Measurements from ENCODE around the gene FRMD6. TPM values are rescaled to one million over a fixed set of nuclear protein-coding genes. Genes with fewer than 3 reads are reported as not detected.

FRMD6 gene
- total RNA-seq, 1 donor from 2014 or later = 17.8 TPM

DNA sequence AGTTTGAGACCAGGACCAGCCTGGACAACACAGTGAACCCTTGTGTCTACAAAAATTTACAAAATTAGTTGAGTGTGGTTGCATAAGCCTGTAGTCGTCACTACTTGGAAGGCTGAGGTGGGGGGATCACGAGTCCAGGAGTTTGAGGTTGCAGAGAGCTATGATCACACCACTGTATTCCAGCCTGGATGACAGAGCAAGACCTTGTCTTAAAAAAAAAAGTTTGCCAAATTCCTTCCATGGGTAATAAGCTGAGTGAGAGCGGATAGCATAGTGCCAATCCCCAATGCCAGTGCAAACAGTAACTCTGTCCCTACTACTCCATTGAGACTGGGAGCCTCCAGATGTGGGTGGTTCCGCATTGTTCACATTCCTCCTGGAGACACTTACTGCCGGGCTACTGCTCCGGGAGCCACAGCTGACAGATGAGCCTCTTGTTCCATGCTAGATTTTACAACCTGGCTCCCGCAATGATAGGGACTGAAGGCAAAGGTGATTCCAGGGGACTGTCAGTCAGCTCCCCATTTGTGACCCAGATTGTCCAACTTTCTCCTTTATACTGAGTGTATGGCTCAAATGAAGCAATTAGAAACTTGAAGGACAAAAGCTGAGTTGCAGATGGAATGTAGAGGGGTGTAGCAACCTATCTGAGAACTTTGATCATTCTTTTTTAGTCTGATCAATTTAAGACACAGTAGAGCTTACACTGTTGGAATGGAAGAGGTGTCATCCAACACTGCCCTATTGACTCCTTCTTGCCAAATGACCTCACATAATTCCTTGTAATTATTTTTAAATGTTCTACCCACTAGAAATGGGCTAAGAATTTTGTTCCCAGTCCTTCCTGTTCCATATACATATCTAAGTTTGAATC is 13.4 kb upstream of the FRMD6 start:
- no peak for DNase-seq (ENCODE audit: low spot score)
- intact Hi-C loops (cut with micrococcal nuclease) = no loop called here
- H3K4me3 Mint-ChIP-seq (ENCODE audit: low read depth) = no peak overlapping the region
- H3K4me1 Mint-ChIP-seq (ENCODE audit: low read depth) = no peaks in the 10 kb centered on the region
- no peaks in the 10 kb centered on the region for H3K36me3 Mint-ChIP-seq (ENCODE audit: low read depth)
- peaks cover 19% of the 10 kb centered on the region for H3K27me3 Mint-ChIP-seq (ENCODE audit: low read depth)
- no peak overlapping the region for H3K27ac Mint-ChIP-seq
- no peaks in the 10 kb centered on the region for H3K9me3 Mint-ChIP-seq

DNA sequence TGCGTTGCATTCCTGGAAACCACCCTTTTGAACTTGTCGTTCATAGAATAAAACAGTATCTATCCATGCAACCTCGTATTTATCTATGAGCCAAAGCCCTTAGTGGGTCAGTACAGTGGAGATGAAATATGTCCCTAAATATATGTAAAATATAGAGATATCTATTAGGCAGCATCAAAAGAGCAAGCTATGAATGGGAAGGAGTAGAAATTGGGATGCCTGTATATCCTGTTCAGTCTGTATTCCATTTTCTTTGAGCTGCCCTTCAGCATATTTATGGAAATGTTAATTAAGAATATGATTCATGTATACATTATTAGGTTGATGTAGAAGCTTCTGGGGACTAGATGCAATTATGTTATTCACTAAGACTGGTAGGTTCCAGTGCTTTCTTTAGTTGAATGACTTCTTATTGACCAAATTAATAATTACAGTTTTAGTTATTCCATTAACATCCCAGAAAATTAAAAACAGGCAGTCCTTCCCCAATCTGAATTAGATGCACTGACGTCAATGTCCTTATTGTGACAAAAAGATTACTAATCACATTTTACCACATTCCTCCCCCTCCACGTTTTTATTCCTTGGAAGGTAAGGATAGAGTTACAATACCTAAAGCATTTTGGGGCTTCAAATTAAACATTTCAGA is 11.9 kb upstream of the FRMD6 start:
- H3K4me1 Mint-ChIP-seq (ENCODE audit: low read depth) = no peaks in the 10 kb centered on the region
- H3K27me3 Mint-ChIP-seq (ENCODE audit: low read depth) = peaks cover 18% of the 10 kb centered on the region
- H3K4me3 Mint-ChIP-seq (ENCODE audit: low read depth) = no peak overlapping the region
- no peaks in the 10 kb centered on the region for H3K9me3 Mint-ChIP-seq
- no peak for DNase-seq (ENCODE audit: low spot score)
- no peaks in the 10 kb centered on the region for H3K36me3 Mint-ChIP-seq (ENCODE audit: low read depth)
- intact Hi-C loops (cut with micrococcal nuclease) = no loop called here
- H3K27ac Mint-ChIP-seq = no peak overlapping the region

DNA sequence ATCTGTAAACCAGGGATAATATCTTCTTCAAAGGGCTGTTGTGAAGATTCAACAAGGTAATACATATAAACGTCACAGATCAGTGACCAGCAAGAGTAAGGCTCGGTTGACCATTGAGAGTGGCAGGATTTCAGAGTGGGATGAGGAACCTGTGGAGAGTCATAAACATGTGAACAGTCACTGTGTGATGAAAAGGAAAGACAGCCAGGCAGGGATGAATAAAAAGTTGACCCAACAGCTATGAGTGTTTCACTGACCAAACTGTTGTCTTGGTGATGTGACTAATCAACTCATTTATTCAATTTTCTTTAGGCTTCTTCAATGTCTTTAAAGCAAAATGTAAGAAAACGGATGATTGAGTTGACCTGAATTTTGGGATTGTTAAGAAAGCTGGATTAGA is 8.6 kb upstream of the FRMD6 start:
- Mint-ChIP-seq H3K9me3 (no peaks in the 10 kb centered on the region), H3K4me3 (ENCODE audit: low read depth) (no peak overlapping the region), H3K27ac (no peak overlapping the region), H3K36me3 (ENCODE audit: low read depth) (no peaks in the 10 kb centered on the region), H3K4me1 (ENCODE audit: low read depth) (no peaks in the 10 kb centered on the region), H3K27me3 (ENCODE audit: low read depth) (peaks cover 13% of the 10 kb centered on the region)
- intact Hi-C loops (cut with micrococcal nuclease) = no loop called here
- DNase-seq (ENCODE audit: low spot score) = no peak

DNA sequence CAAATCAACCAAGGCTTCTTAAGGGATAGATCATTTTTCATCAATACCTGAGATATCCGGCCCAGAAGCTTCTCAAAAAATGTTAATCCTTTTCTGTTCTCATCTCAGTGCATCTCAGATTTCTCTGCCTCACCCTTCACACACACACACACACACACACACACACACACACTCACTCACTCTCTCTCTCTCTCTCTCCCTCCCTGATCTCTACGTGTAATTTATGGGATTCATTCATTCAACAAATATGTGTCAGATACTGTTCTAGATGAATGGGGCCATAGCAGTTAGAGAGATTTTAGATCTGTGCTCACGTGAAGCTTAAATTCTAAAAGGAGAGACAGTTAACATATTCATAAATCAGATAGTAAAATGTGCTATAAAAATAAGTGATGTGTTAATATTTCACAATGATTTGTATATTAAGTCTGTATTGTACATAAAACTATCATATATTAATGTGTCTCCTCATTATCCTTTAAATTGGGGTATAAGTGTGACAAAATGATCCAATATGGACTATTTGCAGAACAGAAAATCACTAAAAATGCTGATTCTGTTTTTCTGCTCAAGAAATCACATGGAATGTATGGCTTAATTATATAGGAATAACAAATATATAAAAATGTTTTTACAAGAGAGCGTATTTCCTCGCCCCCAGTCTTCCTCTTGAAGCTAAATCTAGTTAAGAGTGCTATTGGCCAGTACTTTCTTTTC is 7.3 kb upstream of the FRMD6 start:
- H3K27ac Mint-ChIP-seq = no peak overlapping the region
- DNase-seq (ENCODE audit: low spot score) = no peak
- H3K4me3 Mint-ChIP-seq (ENCODE audit: low read depth) = no peak overlapping the region
- intact Hi-C loops (cut with micrococcal nuclease) = no loop called here
- peaks cover 9% of the 10 kb centered on the region for H3K27me3 Mint-ChIP-seq (ENCODE audit: low read depth)
- H3K4me1 Mint-ChIP-seq (ENCODE audit: low read depth) = no peaks in the 10 kb centered on the region
- H3K36me3 Mint-ChIP-seq (ENCODE audit: low read depth) = no peaks in the 10 kb centered on the region
- H3K9me3 Mint-ChIP-seq = no peaks in the 10 kb centered on the region

DNA sequence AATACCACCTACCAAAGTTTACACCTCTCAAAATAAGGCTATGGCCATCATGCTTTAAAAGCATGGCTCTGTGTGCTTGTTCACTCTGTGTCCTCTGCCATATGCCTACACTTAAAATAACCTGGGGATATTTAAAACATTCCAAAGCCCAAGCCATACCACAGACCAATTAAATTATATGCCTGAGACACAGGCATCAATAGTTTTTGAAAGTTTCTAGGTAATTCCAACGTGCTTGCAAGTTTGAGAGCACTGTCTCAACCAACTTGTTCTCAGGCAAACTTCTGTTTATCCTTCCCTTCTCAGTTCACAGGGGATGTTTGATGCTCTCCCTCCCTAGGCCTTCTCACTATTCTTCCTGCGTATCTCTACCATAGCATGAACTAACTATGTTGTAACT is 3.4 kb upstream of the FRMD6 start:
- intact Hi-C loops (cut with micrococcal nuclease) = no loop called here

DNA sequence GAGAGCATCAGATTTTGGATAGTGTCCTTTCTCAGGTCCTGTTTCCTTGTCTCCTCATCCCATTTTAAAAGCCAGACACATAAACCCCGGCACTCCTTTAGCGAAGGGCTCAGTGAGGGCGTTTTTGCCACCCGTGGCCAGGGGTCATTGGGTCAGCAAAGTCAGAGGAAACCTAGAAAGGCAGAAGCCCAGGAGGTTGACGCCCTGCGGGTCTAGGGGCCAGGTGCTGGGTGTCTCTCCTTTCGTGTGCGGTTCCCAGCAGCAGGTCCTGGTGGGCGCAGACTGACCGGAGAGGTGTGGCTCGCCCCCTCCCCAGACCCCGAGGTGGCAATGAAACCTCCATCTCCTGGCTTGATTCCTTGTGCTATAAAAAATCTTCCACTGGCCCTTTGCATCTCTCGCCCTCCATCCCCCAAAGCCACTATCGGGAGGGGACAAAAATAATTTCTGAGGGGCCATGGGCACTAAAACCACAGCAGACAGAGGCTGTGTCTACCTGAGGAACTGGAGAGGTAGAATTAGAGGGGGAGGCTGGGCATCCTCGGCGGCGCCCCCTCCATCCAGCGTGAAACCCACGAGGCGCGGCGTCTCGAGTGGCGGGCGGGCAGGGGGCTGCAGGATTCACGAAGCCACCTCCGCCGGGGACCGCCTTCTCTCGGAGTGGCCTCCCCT is 858 bp upstream of the FRMD6 start:
- intact Hi-C loops (cut with micrococcal nuclease) = loop anchor here (1.0 to 10.0 kb wide), 6 partner anchors 91 to 556 kb away; partner anchors contain the start of genes TMX1 and TRIM9
- Mint-ChIP-seq H3K9me3 (no peaks in the 10 kb centered on the region), H3K27ac (peak overlapping the region; percentile 67)

More for the DNA sequence above, 3.4 kb upstream of the FRMD6 start:
- Mint-ChIP-seq H3K36me3 (ENCODE audit: low read depth) (peaks cover under 1% of the 10 kb centered on the region), H3K27me3 (ENCODE audit: low read depth) (peaks cover 5% of the 10 kb centered on the region), H3K9me3 (no peaks in the 10 kb centered on the region), H3K4me1 (ENCODE audit: low read depth) (peaks cover 10% of the 10 kb centered on the region), H3K27ac (no peak overlapping the region), H3K4me3 (ENCODE audit: low read depth) (no peak overlapping the region)
- no peak for DNase-seq (ENCODE audit: low spot score)

DNA sequence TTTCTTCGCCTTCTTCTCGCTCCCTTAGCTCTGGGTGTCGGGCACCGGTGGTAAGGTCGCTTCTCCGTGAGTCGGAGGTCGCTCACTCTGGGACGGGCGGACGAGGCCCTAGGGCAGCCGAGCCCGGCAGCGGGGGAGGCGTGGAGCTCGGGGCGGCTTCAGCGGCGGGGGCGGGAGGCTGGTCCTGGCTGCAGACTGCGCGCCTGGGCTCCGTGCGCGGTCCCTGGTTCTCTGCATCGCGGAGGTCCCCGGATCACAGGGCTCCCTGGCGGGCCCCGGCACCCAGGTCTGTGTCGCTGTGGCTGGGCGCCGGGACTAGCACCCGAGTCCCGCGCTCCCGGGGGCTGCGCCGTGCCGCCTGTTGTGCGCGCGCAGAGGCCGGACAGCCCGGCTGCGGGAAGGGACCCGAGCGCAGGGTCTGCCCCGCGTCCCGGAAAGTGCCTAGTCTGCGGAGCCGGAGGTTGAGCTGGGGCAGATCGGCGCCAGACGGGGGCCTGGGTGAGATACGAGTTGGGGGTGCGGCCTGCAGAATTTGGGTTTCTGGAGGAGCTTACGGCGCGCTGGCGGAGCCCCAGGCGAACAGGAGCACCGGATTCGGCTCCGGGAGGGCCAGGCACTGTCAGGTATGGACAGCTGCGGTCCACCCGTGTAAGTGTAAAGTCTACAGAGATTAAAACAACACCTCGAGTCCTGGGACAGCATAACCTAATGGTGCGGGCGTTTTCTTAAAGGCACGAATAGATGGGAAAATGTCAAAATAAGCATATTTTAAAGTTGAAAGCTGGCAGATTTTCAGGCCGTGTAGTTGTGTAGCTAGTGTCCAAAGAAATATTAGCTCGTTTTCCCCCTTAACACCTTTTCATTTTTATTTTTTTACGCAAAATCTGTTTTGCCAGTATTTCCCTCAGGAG is 713 bp downstream of the FRMD6 start:
- no peak for DNase-seq (ENCODE audit: low spot score)
- H3K27ac Mint-ChIP-seq = peak overlapping the region; percentile 82

More for the DNA sequence above, 858 bp upstream of the FRMD6 start:
- peaks cover 23% of the 10 kb centered on the region for H3K4me1 Mint-ChIP-seq (ENCODE audit: low read depth)
- H3K27me3 Mint-ChIP-seq (ENCODE audit: low read depth) = peaks cover 9% of the 10 kb centered on the region
- peak overlapping the region; percentile 83 for H3K4me3 Mint-ChIP-seq (ENCODE audit: low read depth)
- no peak for DNase-seq (ENCODE audit: low spot score)
- peaks cover 3% of the 10 kb centered on the region for H3K36me3 Mint-ChIP-seq (ENCODE audit: low read depth)

DNA sequence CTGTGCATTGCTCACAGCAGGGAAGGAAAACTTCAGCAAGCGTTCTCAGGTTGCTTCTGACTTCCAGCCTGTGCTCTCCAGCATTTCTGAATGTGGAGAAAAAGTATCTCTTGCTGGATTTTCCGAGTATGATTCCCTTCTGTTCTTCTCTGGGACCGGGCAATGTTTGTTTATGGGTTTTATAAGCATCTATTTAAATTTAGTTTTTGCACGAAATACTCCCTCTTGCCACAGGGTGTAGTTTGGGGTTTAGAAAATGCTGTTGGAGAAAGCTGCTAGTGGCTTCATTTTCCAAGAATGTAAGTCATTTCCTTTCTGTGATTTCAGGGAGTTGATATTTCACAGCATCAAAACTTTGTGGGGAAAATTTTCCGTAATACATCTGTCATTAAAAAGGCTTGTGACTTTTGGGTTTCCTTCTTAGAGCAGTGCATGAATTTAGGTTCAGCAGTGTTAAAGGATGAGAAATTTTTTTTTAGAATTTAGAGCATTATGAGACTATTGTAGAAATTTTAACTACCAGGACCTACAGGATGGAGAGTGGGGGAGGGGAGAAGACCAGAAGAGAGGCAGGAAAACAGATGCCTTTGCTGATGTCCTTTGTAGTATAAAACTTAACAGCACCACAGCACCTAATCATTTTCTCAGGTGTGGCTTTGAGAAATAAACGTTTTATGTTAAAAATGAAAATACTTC is 1.5 kb downstream of the FRMD6 start:
- no peaks in the 10 kb centered on the region for H3K9me3 Mint-ChIP-seq
- peaks cover 11% of the 10 kb centered on the region for H3K27me3 Mint-ChIP-seq (ENCODE audit: low read depth)
- intact Hi-C loops (cut with micrococcal nuclease) = loop anchor here (2.0 to 10.0 kb wide), 8 partner anchors 24 to 900 kb away; partner anchors contain the start of genes GPR137C, TRIM9 and TXNDC16
- H3K27ac Mint-ChIP-seq = peak overlapping the region; percentile 82
- peak overlapping the region; percentile 84 for H3K4me3 Mint-ChIP-seq (ENCODE audit: low read depth)
- H3K4me1 Mint-ChIP-seq (ENCODE audit: low read depth) = peaks cover 30% of the 10 kb centered on the region
- H3K36me3 Mint-ChIP-seq (ENCODE audit: low read depth) = peaks cover 3% of the 10 kb centered on the region
- no peak for DNase-seq (ENCODE audit: low spot score)

More for the DNA sequence above, 713 bp downstream of the FRMD6 start:
- Mint-ChIP-seq H3K9me3 (no peaks in the 10 kb centered on the region), H3K4me1 (ENCODE audit: low read depth) (peaks cover 25% of the 10 kb centered on the region), H3K27me3 (ENCODE audit: low read depth) (peaks cover 11% of the 10 kb centered on the region), H3K4me3 (ENCODE audit: low read depth) (peak overlapping the region; percentile 84), H3K36me3 (ENCODE audit: low read depth) (peaks cover 3% of the 10 kb centered on the region)
- intact Hi-C loops (cut with micrococcal nuclease) = loop anchor here (2.0 to 10.0 kb wide), 8 partner anchors 24 to 900 kb away; partner anchors contain the start of genes GPR137C, TRIM9 and TXNDC16

DNA sequence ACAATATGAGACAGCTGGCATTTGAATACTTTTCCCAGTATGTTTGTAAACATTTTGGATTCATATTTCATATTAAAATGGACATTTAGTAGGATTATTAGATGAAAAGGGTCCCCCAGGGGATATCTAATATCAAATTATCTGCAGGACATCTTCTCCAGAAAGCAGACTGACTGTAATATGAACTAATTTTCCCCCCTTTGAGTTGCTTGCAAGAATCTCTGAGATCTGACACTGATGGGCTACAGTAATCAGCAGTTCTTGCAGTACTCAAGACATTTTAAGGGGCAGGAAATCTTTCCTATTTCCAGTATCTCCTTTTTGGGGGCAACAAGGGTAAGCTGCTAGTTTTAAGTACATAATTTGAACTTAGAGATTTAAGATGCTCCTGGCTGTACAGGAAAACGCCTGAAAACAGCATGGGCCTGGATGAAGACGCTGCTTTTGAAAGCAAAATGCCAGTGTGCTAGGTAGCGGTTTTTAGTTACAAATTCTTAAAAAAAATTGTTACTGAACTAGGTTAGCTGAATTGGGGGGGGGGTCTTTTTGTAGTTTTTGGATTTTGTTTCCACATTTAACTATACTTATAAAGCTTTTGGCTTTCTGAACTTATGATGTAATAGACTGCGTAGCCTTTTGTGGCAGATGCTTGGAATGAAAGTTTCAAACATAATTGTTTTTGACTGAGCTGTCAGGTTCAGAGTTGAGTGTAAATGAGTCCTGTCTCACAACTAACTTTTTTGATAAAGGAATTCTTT is 2.2 kb downstream of the FRMD6 start:
- Mint-ChIP-seq H3K27ac (no peak overlapping the region), H3K36me3 (ENCODE audit: low read depth) (peaks cover 3% of the 10 kb centered on the region), H3K4me3 (ENCODE audit: low read depth) (peak overlapping the region; percentile 84)

DNA sequence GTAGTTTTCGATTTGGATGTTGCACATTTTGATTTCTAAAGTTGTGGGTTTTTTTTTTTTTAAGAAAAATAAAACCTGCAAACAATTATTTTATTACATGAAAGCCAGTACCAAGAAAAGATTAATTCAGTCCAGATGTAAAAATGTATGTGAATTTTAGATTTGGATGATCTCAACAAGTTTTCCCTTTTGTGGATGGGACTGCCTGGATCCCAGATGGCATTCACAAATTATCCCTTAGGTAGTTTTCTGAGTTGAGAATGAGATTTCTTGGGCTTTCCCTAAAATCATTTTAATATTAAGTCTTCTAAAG is 2.8 kb downstream of the FRMD6 start:
- H3K36me3 Mint-ChIP-seq (ENCODE audit: low read depth) = peaks cover 3% of the 10 kb centered on the region
- intact Hi-C loops (cut with micrococcal nuclease) = loop anchor here (5.0 to 10.0 kb wide), 5 partner anchors 88 to 560 kb away; partner anchors contain the start of gene TRIM9
- peaks cover 36% of the 10 kb centered on the region for H3K4me1 Mint-ChIP-seq (ENCODE audit: low read depth)
- H3K27ac Mint-ChIP-seq = no peak overlapping the region
- no peaks in the 10 kb centered on the region for H3K9me3 Mint-ChIP-seq
- H3K4me3 Mint-ChIP-seq (ENCODE audit: low read depth) = no peak overlapping the region
- peaks cover 11% of the 10 kb centered on the region for H3K27me3 Mint-ChIP-seq (ENCODE audit: low read depth)
- DNase-seq (ENCODE audit: low spot score) = no peak

More for the DNA sequence above, 2.2 kb downstream of the FRMD6 start:
- no peak for DNase-seq (ENCODE audit: low spot score)
- intact Hi-C loops (cut with micrococcal nuclease) = loop anchor here (2.0 to 10.0 kb wide), 8 partner anchors 23 to 899 kb away; partner anchors contain the start of genes GPR137C, TRIM9 and TXNDC16
- H3K9me3 Mint-ChIP-seq = no peaks in the 10 kb centered on the region
- peaks cover 11% of the 10 kb centered on the region for H3K27me3 Mint-ChIP-seq (ENCODE audit: low read depth)
- H3K4me1 Mint-ChIP-seq (ENCODE audit: low read depth) = peaks cover 35% of the 10 kb centered on the region
